GM20000 (cell line): ENCODE data around the gene VEPH1.

Source experiments
- DNase-seq: peaks from one replicate; pipeline ENCODE4 v3.0.0; 2012; ENCODE audit warnings: low spot score
- CTCF ChIP-seq: IDR thresholded peaks from 2 replicates; pipeline ENCODE4 v1.5.1; 2012; ENCODE audit warnings: mild to moderate bottlenecking, control low read depth; ENCODE audit errors: extremely low read depth, missing control alignments

VEPH1 gene

GRCh38 chr3:157417247-157417646 lies 86.0 kb downstream of the VEPH1 start:
- TF ChIP-seq CTCF, result no peak
- no peak for DNase-seq

- no peak for TF ChIP-seq CTCF
- no peak for DNase-seq
Measured at GRCh38 chr3:157416347-157417087, 86.7 kb downstream of the VEPH1 start.

- no peak for TF ChIP-seq CTCF
- DNase-seq, result no peak
Measured at GRCh38 chr3:157414861-157415260, 88.4 kb downstream of the VEPH1 start.

- TF ChIP-seq CTCF, result no peak
Measured at GRCh38 chr3:157412323-157412855, 90.8 kb downstream of the VEPH1 start.

GRCh38 chr3:157410945-157411344 lies 92.3 kb downstream of the VEPH1 start:
- no peak for DNase-seq
- no peak for TF ChIP-seq CTCF

More at GRCh38 chr3:157412323-157412855, 90.8 kb downstream of the VEPH1 start:
- DNase-seq, result no peak

GRCh38 chr3:157409516-157409915 lies 93.7 kb downstream of the VEPH1 start:
- no peak for TF ChIP-seq CTCF

GRCh38 chr3:157408499-157409149 lies 94.6 kb downstream of the VEPH1 start:
- no peak for TF ChIP-seq CTCF
- no peak for DNase-seq

More at GRCh38 chr3:157409516-157409915, 93.7 kb downstream of the VEPH1 start:
- DNase-seq, result no peak
